Astrocyte of the cerebellum (primary cell): Measurements from ENCODE around the gene KRTAP10-12.

ENCODE experiments used
- DNase-seq: peaks from one replicate; pipeline ENCODE4 v3.0.0-alpha.2; 2011; ENCODE audit warnings: low read depth
- H3K4me3 ChIP-seq: 2 replicates; pipeline ENCODE4 v1.5.1; 2011; ENCODE audit warnings: mild to moderate bottlenecking, low read depth, low read length, moderate library complexity
- CTCF ChIP-seq: IDR thresholded peaks from 2 replicates; pipeline ENCODE4 v1.5.1; 2012; ENCODE audit warnings: low read length, low read depth, moderate library complexity, mild to moderate bottlenecking; ENCODE audit errors: missing control alignments
- in situ Hi-C: cut with HindIII; loops from 2 replicates; pipeline ENCODE4 v1.10.0; 2017; ENCODE audit warnings: low sequenced_read_pairs

KRTAP10-12 gene

GRCh38 chr21:44722731-44723130 lies 25.8 kb downstream of the KRTAP10-12 start:
- DNase-seq = no peak
- in situ Hi-C loops = no loop called here
- no peak for TF ChIP-seq CTCF
- H3K4me3 ChIP-seq = no peak overlapping the region

- no peak overlapping the region for H3K4me3 ChIP-seq
Measured at GRCh38 chr21:44723177-44724131, 26.5 kb downstream of the KRTAP10-12 start.

GRCh38 chr21:44724196-44724595 lies 27.2 kb downstream of the KRTAP10-12 start:
- in situ Hi-C loops = no loop called here
- no peak overlapping the region for H3K4me3 ChIP-seq
- TF ChIP-seq CTCF = no peak
- no peak for DNase-seq

More at GRCh38 chr21:44723177-44724131, 26.5 kb downstream of the KRTAP10-12 start:
- in situ Hi-C loops = no loop called here
- no peak for DNase-seq
- no peak for TF ChIP-seq CTCF

DNA sequence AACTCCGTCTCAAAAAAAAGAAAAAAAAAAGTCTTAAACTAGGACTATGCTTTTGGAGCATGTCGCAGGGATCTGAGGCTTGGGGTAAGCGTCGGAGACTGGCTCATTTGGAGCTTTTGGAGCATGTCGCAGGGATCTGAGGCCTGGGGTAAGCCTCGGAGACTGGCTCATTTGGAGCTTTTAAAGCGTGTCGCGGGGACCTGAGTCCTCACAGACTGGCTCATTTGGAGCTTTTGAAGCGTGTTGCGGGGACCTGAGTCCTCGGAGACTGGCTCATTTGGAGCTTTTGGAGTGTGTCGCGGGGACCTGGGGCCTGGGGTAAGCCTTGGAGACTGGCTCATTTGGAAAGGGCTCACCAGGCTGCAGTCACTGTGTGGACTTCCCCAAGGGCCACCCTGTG lies 28.0 kb downstream of the KRTAP10-12 start:
- no peak for TF ChIP-seq CTCF
- in situ Hi-C loops = no loop called here
- H3K4me3 ChIP-seq = no peak overlapping the region
- no peak for DNase-seq

DNA sequence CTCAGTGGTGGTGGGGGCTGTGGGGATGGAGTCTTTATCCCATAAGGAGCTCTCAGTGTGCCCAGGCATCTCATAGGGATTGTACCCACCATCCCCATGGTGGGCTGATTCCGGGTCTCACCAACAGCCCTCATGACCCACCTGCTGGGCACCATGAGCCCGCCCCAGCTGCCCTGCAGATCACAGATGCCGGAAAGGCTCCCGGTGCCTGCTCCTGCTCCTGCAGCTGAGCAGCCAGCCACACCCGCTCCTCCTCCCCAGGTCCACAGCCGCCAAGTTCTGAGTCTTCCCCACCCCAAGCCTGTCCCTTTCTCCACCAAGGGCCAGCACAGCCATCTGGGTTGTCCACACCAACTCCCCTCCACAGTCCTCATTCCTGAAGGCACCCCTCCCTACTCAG lies 29.9 kb downstream of the KRTAP10-12 start:
- no peak for TF ChIP-seq CTCF
- in situ Hi-C loops = no loop called here

DNA sequence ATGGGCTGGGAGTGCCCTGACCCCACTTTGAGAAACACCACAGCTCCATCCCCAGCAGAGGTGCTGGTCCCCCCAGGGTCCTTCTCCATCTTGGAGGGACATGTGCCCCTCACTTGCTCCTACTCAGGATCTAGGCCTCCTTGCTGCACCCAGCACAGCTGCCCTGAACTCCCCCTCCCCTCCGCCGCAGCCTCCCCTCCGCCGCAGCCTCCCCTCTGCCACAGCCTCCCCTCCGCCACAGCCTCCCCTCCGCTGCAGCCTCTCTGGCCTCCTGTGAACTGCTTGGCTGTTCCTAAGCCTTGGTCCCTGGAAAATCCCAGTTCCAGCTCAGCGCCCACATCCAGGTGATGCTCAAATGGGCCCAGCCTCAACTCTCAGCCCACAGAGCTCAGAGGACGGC lies 30.3 kb downstream of the KRTAP10-12 start:
- H3K4me3 ChIP-seq = no peak overlapping the region
- no peak for TF ChIP-seq CTCF
- in situ Hi-C loops = no loop called here
- DNase-seq = no peak

More for the DNA sequence above, 29.9 kb downstream of the KRTAP10-12 start:
- DNase-seq = no peak
- H3K4me3 ChIP-seq = no peak overlapping the region
